A549 (cell line): ENCODE data around the gene ACOT7. TPM values are rescaled to one million over a fixed set of nuclear protein-coding genes. Genes with fewer than 3 reads are reported as not detected.

Source experiments
- ATAC-seq, 2 experiments: fragments of 200-7000 bp in 1 of 2; fragments of >200 bp in 1 of 2; cut with Nextera tagmentation in 1 of 2; cut with Tn5 transposase in 1 of 2; 3 replicates each; pipeline versions ENCODE4 v1.8.0 to v1.9.1; 2018 to 2020; ENCODE audit warnings: mild to moderate bottlenecking in 1 of 2, moderate library complexity in 1 of 2
- CTCF ChIA-PET: fragments of 300-600 bp; sonication (Branson Sonifier 250); formaldehyde crosslinking; extraction: SDS; loops from one replicate; lab custom pipeline; 2021; ENCODE audit warnings: antibody characterized with exemption, inconsistent platforms; lab: Yijun Ruan, JAX
- POLR2A ChIA-PET: fragments of 350-600 bp; formaldehyde crosslinking; extraction: SDS; loops from one replicate; lab custom pipeline; 2021; ENCODE audit warnings: antibody characterized with exemption, inconsistent platforms; lab: Yijun Ruan, JAX
- DNase-seq, 2 experiments: peaks; one replicate each; pipeline versions ENCODE4 v3.0.0 to v3.0.0-alpha.2; 2011 to 2016; ENCODE audit warnings: low read depth in 1 of 2, low spot score in 1 of 2
- FAIRE-seq: peaks from 2 replicates; lab custom pipeline; 2011; peaks lifted over from hg19 to GRCh38; lab: Jason Lieb, UNC
- H3K27ac ChIP-seq, 2 experiments: fragments of >200 bp; sonication (Bioruptor Twin); formaldehyde crosslinking; 3 replicates each; pipeline ENCODE4 v1.5.1; 2016 to 2017
- H3K4me1 ChIP-seq: fragments of >200 bp; sonication (Bioruptor Twin); formaldehyde crosslinking; 3 replicates; pipeline ENCODE4 v1.6.1; 2016
- H3K4me2 ChIP-seq: fragments of >200 bp; sonication (Bioruptor Twin); formaldehyde crosslinking; 3 replicates; pipeline ENCODE4 v1.6.1; 2016
- H3K4me3 ChIP-seq: fragments of >200 bp; sonication (Bioruptor Twin); formaldehyde crosslinking; 3 replicates; pipeline ENCODE4 v1.5.1; 2016
- H3K9me3 ChIP-seq: fragments of >200 bp; sonication (Bioruptor Twin); formaldehyde crosslinking; 3 replicates; pipeline ENCODE4 v1.6.1; 2016
- BHLHE40 ChIP-seq: IDR thresholded peaks from 2 replicates; pipeline ENCODE4 v1.6.1; 2012; ENCODE audit warnings: low read depth, low read length, inconsistent platforms
- CEBPB ChIP-seq, 2 experiments: fragments of >200 bp in 1 of 2; sonication (Bioruptor Twin) in 1 of 2; formaldehyde crosslinking in 1 of 2; IDR thresholded peaks; 2 replicates each; pipeline ENCODE4 v1.6.1; 2012 to 2016
- CHD2 ChIP-seq: fragments of 150-350 bp; IDR thresholded peaks from 2 replicates; pipeline ENCODE4 v1.6.1; 2014; ENCODE audit warnings: low read length; ENCODE audit not compliant: partially characterized antibody
- EHF ChIP-seq: fragments of 250-450 bp; sonication (Bioruptor Pico); IDR thresholded peaks from 2 replicates; pipeline ENCODE4 v1.5.0; 2020; ENCODE audit warnings: mild to moderate bottlenecking
- EHMT2 ChIP-seq: fragments of 200-600 bp; sonication (generic); IDR thresholded peaks from 2 replicates; pipeline ENCODE4 v1.6.1; 2016; ENCODE audit warnings: antibody characterized with exemption, low read depth, mild to moderate bottlenecking, moderate library complexity
- ESRRA ChIP-seq: fragments of 150-350 bp; IDR thresholded peaks from 2 replicates; pipeline ENCODE4 v1.6.1; 2014; ENCODE audit warnings: mild to moderate bottlenecking, low read length, borderline replicate concordance
- FOSB ChIP-seq: fragments of 250-450 bp; sonication (Bioruptor Pico); IDR thresholded peaks from 2 replicates; pipeline ENCODE4 v1.5.0; 2020; ENCODE audit warnings: mild to moderate bottlenecking, moderate library complexity
- FOXS1 ChIP-seq: fragments of 250-450 bp; sonication (Bioruptor Pico); IDR thresholded peaks from 2 replicates; pipeline ENCODE4 v1.5.0; 2020; ENCODE audit warnings: mild to moderate bottlenecking, moderate library complexity
- HDAC2 ChIP-seq: fragments of 200-600 bp; sonication (generic); IDR thresholded peaks from 2 replicates; pipeline ENCODE4 v1.6.1; 2016
- HOXB13 ChIP-seq: fragments of 250-450 bp; sonication (Bioruptor Pico); IDR thresholded peaks from 2 replicates; pipeline ENCODE4 v1.5.0; 2020; ENCODE audit warnings: low read depth, mild to moderate bottlenecking, moderate library complexity
- KDM1A ChIP-seq: fragments of 200-600 bp; sonication (generic); IDR thresholded peaks from 2 replicates; pipeline ENCODE4 v1.6.1; 2016; ENCODE audit warnings: low read depth, mild to moderate bottlenecking
- NR3C1 ChIP-seq: fragments of >200 bp; sonication (Bioruptor Twin); formaldehyde crosslinking; IDR thresholded peaks from 3 replicates; pipeline ENCODE4 v1.6.1; 2017
- PHF8 ChIP-seq: fragments of 200-600 bp; sonication (generic); IDR thresholded peaks from 2 replicates; pipeline ENCODE4 v1.6.1; 2016; ENCODE audit warnings: low read depth, mild to moderate bottlenecking, antibody characterized with exemption, moderate library complexity, borderline replicate concordance
- POLR2A ChIP-seq: IDR thresholded peaks from 2 replicates; pipeline ENCODE4 v1.6.1; 2012; ENCODE audit warnings: mild to moderate bottlenecking, low read length
- RFX5 ChIP-seq: fragments of 450-650 bp; IDR thresholded peaks from 2 replicates; pipeline ENCODE4 v1.7.1; 2014; ENCODE audit warnings: antibody characterized with exemption, mild to moderate bottlenecking, moderate library complexity
- RNF2 ChIP-seq: fragments of 200-600 bp; sonication (generic); IDR thresholded peaks from 2 replicates; pipeline ENCODE4 v1.6.1; 2016; ENCODE audit warnings: low read depth, mild to moderate bottlenecking, antibody characterized with exemption, moderate library complexity, borderline replicate concordance
- SREBF2 ChIP-seq: fragments of 450-650 bp; IDR thresholded peaks from 2 replicates; pipeline ENCODE4 v1.6.1; 2014; ENCODE audit warnings: mild to moderate bottlenecking, moderate library complexity
- TP53 ChIP-seq: fragments of 250-450 bp; sonication (Bioruptor Pico); IDR thresholded peaks from 2 replicates; pipeline ENCODE4 v1.5.0; 2021; ENCODE audit warnings: mild to moderate bottlenecking, moderate library complexity
- ZC3H11A ChIP-seq: fragments of 450-650 bp; IDR thresholded peaks from 2 replicates; pipeline ENCODE4 v1.6.1; 2014; ENCODE audit warnings: antibody characterized with exemption, mild to moderate bottlenecking
- ZSCAN20 ChIP-seq: fragments of 250-450 bp; sonication (Bioruptor Pico); IDR thresholded peaks from 2 replicates; pipeline ENCODE4 v1.8.0; 2022; ENCODE audit warnings: mild to moderate bottlenecking, moderate library complexity
- WGBS: methylation state at CpG from one replicate; pipeline ENCODE4 v1.1.6; 2017; ENCODE audit errors: missing lambda C conversion rate; 5-methylcytosine and 5-hydroxymethylcytosine counted together
- polyA plus RNA-seq, 4 experiments: library from polyadenylated mRNA; depleted of rRNA in 3 of 4; stranded (reverse); fragments of >200 nt; fragmentation: RNase III in 1 of 4; extraction: RNeasy Plus Mini Kit Qiagen cat#74134 plus additional on column Dnase treatment in 1 of 4; gene quantifications; 2 replicates in 3 of 4; 3 replicates in 1 of 4; pipeline ENCODE4 v1.2.3, GENCODE V29; 2011 to 2017
- TF ChIP-seq, protein P1 (sequence below): fragments of 150-350 bp; IDR thresholded peaks from 2 replicates; pipeline ENCODE4 v1.6.1; 2014; ENCODE audit warnings: low read depth, mild to moderate bottlenecking, low read length
- TF ChIP-seq, protein P2 (sequence below): IDR thresholded peaks from 2 replicates; pipeline ENCODE4 v1.6.1; 2012
- TF ChIP-seq, protein P3 (sequence below): fragments of 200-600 bp; sonication (generic); IDR thresholded peaks from 2 replicates; pipeline ENCODE4 v1.6.1; 2016; ENCODE audit warnings: antibody characterized with exemption, mild to moderate bottlenecking, moderate library complexity
- TF ChIP-seq, protein P4 (sequence below): fragments of 450-650 bp; IDR thresholded peaks from 2 replicates; pipeline ENCODE4 v1.6.1; 2014; ENCODE audit warnings: antibody characterized with exemption
- TF ChIP-seq, protein P5 (sequence below): fragments of >200 bp; sonication (Bioruptor Twin); formaldehyde crosslinking; IDR thresholded peaks from 3 replicates; pipeline ENCODE4 v1.5.1; 2016

Gene ACOT7
- polyA plus RNA-seq, 2 of the 4 experiments (the other 2 are of a cell fraction) = 48.0 to 49.6 TPM

DNA sequence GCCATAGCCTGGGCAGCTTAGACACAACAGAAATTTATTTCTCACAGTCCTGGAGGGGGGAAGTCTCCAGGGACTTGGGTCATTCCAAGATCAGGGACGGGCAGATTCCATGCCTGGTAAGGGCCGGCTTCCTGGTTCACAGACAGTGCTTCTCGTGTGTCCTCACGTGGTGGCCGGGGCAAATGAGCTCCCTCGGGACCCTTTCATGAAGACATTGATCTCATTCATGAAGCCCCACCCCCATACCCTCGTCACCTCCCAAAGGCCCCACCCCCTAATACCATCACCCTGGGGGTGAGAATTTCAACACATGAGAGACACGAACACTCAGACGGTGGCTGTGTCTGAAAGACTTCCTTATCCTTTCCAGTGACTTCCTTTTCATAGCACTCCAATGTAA lies 51.5 kb downstream of the ACOT7 start:
- no peak overlapping the region for H3K27ac ChIP-seq
- ATAC-seq (no peak), DNase-seq (no peak), FAIRE-seq (no peak)
- CTCF ChIA-PET = interaction anchor here (0.9 to 17.9 kb wide), 7 partner anchors 16 to 118 kb away, joined by 3 to 250 read pairs (median 4); partner anchors contain the start of genes GPR153 and HES3
- no peaks in the 10 kb centered on the region for H3K9me3 ChIP-seq
- peaks cover 15% of the 10 kb centered on the region for H3K4me1 ChIP-seq
- 87% methylated on average over 5 of the region's 9 CpGs for WGBS
- TF ChIP-seq, protein P1, sequence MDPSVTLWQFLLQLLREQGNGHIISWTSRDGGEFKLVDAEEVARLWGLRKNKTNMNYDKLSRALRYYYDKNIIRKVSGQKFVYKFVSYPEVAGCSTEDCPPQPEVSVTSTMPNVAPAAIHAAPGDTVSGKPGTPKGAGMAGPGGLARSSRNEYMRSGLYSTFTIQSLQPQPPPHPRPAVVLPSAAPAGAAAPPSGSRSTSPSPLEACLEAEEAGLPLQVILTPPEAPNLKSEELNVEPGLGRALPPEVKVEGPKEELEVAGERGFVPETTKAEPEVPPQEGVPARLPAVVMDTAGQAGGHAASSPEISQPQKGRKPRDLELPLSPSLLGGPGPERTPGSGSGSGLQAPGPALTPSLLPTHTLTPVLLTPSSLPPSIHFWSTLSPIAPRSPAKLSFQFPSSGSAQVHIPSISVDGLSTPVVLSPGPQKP = no peak
- TF ChIP-seq CHD2 (no peak), EHMT2 (no peak), PHF8 (no peak), HDAC2 (no peak), KDM1A (no peak), BHLHE40 (no peak), FOSB (CRISPR knock-in tag) (no peak)
- TF ChIP-seq, protein P2, sequence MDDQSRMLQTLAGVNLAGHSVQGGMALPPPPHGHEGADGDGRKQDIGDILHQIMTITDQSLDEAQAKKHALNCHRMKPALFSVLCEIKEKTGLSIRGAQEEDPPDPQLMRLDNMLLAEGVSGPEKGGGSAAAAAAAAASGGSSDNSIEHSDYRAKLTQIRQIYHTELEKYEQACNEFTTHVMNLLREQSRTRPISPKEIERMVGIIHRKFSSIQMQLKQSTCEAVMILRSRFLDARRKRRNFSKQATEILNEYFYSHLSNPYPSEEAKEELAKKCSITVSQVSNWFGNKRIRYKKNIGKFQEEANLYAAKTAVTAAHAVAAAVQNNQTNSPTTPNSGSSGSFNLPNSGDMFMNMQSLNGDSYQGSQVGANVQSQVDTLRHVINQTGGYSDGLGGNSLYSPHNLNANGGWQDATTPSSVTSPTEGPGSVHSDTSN = no peak
- no peak overlapping the region for H3K4me3 ChIP-seq
- POLR2A ChIA-PET = no interaction called here
- H3K4me2 ChIP-seq = no peak overlapping the region

DNA sequence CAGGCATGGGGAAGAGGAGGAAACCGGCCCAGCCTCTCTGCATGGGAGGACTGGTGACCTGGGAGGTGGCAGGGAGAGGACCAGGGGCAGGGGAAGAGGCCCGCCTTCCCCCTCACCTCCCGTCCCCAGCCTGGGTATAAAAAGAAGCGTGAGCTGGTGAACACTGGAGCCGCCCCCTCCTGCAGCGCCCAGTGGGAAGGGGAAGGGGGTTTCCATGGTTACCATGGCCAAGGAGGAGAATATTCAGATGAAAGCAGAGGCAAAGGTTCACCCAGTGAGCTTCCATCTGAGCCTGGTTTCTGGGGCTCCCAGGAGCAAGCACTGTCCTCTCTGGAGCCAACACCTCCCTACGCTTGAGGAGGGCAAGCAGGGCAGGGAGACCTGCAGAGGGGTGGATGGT lies 54.9 kb downstream of the ACOT7 start:
- WGBS = 93% methylated on average over 7 of the region's 7 CpGs
- FAIRE-seq (no peak), ATAC-seq (no peak)

More for the DNA sequence above, 54.9 kb downstream of the ACOT7 start:
- no peak for TF ChIP-seq FOXS1
- TF ChIP-seq, protein P3, sequence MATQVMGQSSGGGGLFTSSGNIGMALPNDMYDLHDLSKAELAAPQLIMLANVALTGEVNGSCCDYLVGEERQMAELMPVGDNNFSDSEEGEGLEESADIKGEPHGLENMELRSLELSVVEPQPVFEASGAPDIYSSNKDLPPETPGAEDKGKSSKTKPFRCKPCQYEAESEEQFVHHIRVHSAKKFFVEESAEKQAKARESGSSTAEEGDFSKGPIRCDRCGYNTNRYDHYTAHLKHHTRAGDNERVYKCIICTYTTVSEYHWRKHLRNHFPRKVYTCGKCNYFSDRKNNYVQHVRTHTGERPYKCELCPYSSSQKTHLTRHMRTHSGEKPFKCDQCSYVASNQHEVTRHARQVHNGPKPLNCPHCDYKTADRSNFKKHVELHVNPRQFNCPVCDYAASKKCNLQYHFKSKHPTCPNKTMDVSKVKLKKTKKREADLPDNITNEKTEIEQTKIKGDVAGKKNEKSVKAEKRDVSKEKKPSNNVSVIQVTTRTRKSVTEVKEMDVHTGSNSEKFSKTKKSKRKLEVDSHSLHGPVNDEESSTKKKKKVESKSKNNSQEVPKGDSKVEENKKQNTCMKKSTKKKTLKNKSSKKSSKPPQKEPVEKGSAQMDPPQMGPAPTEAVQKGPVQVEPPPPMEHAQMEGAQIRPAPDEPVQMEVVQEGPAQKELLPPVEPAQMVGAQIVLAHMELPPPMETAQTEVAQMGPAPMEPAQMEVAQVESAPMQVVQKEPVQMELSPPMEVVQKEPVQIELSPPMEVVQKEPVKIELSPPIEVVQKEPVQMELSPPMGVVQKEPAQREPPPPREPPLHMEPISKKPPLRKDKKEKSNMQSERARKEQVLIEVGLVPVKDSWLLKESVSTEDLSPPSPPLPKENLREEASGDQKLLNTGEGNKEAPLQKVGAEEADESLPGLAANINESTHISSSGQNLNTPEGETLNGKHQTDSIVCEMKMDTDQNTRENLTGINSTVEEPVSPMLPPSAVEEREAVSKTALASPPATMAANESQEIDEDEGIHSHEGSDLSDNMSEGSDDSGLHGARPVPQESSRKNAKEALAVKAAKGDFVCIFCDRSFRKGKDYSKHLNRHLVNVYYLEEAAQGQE = no peak
- no peak for TF ChIP-seq ZSCAN20 (CRISPR knock-in tag)
- TF ChIP-seq, protein P4, sequence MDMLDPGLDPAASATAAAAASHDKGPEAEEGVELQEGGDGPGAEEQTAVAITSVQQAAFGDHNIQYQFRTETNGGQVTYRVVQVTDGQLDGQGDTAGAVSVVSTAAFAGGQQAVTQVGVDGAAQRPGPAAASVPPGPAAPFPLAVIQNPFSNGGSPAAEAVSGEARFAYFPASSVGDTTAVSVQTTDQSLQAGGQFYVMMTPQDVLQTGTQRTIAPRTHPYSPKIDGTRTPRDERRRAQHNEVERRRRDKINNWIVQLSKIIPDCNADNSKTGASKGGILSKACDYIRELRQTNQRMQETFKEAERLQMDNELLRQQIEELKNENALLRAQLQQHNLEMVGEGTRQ = no peak
- no peak for TF ChIP-seq ZC3H11A
- TF ChIP-seq, protein P5, sequence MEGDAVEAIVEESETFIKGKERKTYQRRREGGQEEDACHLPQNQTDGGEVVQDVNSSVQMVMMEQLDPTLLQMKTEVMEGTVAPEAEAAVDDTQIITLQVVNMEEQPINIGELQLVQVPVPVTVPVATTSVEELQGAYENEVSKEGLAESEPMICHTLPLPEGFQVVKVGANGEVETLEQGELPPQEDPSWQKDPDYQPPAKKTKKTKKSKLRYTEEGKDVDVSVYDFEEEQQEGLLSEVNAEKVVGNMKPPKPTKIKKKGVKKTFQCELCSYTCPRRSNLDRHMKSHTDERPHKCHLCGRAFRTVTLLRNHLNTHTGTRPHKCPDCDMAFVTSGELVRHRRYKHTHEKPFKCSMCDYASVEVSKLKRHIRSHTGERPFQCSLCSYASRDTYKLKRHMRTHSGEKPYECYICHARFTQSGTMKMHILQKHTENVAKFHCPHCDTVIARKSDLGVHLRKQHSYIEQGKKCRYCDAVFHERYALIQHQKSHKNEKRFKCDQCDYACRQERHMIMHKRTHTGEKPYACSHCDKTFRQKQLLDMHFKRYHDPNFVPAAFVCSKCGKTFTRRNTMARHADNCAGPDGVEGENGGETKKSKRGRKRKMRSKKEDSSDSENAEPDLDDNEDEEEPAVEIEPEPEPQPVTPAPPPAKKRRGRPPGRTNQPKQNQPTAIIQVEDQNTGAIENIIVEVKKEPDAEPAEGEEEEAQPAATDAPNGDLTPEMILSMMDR = no peak
- TF ChIP-seq FOSB (CRISPR knock-in tag) = no peak
- TF ChIP-seq RFX5 = no peak
- no peak for TF ChIP-seq EHF
- TF ChIP-seq NR3C1 = no peak
- TF ChIP-seq KDM1A = no peak
- no peak for TF ChIP-seq RNF2
- TF ChIP-seq SREBF2 = no peak
- TF ChIP-seq CEBPB (IDR thresholded peaks at IDR 0.05) = no peak
- no peak for TF ChIP-seq ESRRA
- TF ChIP-seq POLR2A = no peak
- TF ChIP-seq TP53 (CRISPR knock-in tag) = no peak
- TF ChIP-seq HOXB13 = no peak
- H3K4me3 ChIP-seq = no peak overlapping the region
- ChIA-PET CTCF (interaction anchor here (1.6 to 17.9 kb wide), 3 partner anchors 9 to 90 kb away, joined by 5 to 250 read pairs (median 6); partner anchors contain the start of gene HES3), POLR2A (no interaction called here)
- H3K4me2 ChIP-seq = no peak overlapping the region
- DNase-seq = no peak
- no peak overlapping the region for H3K27ac ChIP-seq
- no peaks in the 10 kb centered on the region for H3K9me3 ChIP-seq
- peaks cover 6% of the 10 kb centered on the region for H3K4me1 ChIP-seq
